Measurements from ENCODE around the gene TRPM2.
A peak's percentile ranks its signal among the peaks of the same experiment; 100 is the strongest.

Gene TRPM2

GRCh38 chr21:44445145-44445812 lies 91.9 kb downstream of the TRPM2 start:
- DNase-seq (ENCODE audit: low read depth in 2 of 2), result no peak

DNA sequence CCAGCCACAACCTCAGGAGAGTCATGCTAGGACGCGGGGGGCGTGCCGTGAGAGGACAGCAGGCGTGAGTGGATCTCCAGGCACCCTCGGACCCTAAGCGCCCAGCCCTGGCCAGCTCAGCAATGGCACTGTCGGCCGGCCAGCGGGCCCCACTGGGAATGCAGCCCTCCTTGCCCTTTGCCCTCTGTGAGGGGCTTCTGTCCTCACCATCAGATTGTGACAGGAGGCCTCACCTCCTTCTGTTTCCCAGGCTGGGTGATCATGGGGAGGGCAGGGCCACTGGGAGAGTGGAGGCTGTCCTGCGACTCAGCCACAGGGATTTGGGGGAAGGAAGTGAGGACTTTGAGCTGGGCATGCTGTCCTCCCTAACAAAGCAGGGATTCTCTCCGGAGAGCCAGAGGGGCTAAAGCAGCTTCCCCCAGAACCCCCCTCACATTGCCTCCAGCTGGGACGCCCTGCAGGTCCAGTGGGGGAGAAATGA lies 95.3 kb downstream of the TRPM2 start:
- DNase-seq (ENCODE audit: low read depth in 2 of 2), result no peak

DNA sequence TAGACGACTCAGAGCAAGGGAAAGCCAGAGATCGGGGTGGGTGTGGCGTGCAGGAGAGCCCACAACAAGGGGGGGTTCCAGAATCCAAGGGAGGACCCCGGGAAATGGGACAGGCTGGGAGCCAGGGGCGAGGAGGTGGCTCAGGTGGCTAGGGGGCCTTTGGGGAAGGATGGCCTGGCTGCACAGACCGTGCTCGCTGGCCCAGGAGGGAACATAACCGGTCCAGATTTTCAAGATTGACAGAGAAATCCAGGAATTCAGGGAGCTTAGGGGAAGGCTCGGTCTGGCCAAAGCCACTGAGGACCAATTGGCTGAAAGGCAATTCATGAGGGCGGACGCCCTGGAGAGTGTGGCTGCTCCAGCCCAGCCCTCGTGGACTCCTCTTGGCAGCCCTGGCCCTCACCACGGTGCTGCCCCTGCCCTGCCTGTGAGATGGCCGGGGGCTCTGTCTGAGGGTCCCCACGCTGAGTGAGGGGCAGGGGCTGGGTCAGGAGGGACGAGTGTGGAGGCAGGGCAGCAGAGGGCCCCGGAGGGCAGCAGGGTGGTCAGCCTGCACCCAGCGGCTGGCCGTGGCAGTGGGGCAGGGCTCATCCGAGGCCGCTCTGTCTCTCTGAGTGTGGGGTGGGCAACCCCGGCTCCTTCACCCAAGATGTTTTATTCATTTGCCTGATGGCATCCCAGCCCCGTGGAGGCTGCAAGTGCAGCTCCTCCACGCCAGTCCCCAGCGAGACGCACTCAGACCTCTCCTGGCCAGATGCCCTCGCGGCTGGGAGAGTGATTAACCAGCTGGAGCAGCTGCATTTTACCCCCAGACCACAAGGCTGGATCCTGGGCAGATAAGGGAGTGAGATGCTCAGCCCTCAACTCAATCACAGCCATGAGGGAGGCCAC lies 96.3 kb downstream of the TRPM2 start:
- no peak for DNase-seq (ENCODE audit: low read depth in 2 of 2)

DNA sequence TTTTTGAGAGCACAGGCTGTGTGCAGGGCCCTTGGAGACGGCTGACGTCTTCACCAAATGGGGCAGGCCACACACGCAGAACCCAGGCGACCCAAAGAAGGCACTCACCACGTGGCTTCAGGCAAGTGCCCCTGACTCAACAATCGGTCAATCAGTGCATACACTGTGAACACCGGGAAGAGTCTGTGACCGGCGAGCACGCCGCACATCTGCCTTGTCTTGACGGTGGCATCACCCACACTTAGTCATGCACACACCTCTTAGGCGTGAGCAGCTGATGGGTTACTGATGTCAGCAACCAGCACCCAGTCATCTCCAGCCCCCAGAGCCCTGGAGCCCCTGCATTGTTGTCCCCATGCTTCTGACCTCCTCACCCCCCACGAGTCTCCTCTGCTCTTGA lies 97.0 kb downstream of the TRPM2 start:
- no peak for DNase-seq (ENCODE audit: low read depth in 2 of 2)

DNA sequence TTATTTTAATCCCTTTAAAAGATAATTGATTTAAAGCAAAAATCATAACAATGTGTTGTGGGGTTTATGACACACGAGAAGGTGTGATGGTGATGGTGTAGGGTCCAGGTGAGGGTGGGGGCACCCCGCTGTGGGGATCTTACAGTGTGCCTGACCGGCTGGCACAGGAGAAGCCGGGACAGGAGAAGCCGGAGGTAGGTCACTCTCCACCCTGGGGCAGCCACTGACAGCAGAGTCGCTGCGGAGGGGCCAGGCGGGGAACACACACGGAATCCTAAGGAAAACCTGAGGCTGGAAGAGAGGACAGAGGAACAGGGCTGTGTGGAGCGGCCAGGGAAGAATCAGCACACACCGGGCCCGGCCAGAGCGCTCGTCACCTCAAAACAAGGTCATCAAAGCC lies 97.6 kb downstream of the TRPM2 start:
- DNase-seq (ENCODE audit: low read depth in 2 of 2), result no peak

DNA sequence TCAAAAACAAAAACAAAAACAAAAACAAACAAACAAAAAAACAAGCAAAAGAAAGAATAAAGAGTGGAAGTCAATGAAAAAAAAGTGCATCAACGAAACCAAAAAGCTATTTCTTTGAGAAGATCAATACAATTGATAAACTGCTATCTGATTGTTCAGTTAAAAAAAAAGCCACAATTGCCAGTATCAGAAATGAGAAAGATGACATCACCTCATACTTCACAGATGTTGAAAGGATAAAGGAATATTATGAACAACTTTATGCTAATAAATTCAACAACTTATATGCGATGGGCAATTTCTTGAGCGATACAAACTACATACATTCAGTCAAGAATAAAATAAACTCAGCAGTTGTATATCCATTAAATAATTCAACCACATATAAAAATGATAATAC lies 99.7 kb downstream of the TRPM2 start:
- no peak for DNase-seq (ENCODE audit: low read depth in 2 of 2)

DNA sequence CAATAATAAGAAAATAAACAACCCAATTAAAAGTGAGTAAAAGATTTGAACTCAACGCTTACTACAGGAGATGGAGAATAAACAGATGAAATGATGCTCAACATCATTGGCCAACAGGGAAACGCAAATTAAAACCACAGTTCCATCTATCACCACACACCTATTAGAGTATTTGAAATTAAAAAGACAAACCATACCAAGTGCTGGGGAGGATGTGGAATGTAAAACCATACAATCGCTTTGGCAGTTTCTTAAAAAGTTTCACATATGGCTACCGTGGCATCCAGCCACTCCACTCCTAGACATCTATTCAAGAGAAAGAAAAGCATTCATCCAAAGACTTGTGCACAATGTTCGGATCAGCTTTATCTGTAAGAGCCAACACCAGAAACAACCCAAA lies 100.6 kb downstream of the TRPM2 start:
- no peak for DNase-seq (ENCODE audit: low read depth in 2 of 2)

DNA sequence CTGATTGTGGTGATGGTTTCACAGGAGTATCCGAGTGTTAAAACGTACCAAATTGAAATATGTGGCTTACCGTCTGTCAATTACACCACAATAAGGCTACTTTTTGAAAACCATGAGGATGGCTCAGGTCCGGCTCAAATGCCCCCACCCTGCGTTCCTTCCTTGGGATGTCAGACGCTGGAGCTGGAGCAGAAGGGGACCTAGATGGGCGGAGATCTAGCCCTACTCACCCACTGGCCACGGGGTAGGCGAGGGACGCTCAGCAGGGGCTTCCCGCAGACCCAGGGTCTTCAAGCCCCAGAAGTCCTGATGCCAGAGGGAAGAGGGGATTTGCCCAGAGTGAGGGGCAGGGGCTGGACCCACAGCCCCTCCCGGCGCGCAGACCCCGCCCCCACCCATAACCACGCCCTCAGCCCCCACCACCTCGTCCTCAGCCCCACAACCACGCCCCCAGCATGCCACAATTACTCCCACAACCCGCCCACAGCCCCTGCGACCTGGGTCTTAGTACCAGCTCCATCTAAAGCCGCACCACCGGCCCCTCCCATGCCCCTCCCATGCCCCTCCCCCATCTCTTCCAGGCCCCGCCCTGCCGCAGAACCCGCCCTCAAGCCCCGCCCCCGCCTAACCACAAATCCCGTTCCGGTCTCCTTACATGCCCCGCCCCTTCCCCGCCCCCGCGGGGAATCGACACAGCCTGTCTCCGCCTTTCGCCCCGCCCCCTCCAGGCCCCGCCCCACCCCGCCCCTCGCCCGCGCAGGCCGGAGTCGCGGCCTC lies 101.5 kb downstream of the TRPM2 start, which contains the start of gene LRRC3:
TSS of gene LRRC3 (plus strand) at position 764 of the 777 bp plus-strand sequence. CDS start 1,135 bp downstream, outside the sequence.
- peak; percentile 50 to 74 for DNase-seq (ENCODE audit: low read depth in 2 of 2)

GRCh38 chr21:44455524-44456213 lies 102.2 kb downstream of the TRPM2 start:
- no peak for DNase-seq (ENCODE audit: low read depth in 2 of 2)

DNA sequence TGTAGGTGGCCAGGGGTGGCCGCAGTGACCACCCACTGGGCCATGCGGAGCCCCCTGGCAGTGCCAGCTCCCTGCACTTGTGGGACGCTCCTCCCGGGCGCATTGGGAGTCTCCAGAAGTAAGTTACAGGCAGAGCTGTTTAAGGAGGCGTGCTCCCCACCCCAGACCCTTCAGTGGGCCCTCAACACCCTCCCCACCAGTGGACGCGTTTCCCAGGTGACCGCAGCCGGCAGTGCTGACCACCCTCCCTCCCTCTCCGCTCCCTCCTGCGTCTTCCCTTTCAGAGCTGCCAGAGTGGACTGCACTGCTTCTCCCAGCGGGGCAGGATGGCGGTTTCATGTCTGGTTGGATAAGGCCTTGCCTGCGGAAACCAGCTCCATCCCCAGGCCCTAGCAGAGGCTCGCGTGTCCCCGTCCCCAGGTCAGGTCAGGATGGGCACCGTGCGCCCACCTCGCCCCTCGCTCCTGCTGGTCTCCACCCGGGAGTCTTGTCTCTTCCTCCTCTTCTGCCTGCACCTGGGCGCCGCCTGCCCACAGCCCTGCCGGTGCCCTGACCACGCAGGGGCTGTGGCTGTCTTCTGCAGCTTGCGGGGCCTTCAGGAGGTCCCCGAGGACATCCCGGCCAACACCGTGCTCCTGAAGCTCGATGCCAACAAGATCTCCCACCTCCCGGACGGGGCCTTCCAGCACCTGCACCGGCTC lies 102.9 kb downstream of the TRPM2 start:
- DNase-seq (ENCODE audit: low read depth in 2 of 2), result no peak

DNA sequence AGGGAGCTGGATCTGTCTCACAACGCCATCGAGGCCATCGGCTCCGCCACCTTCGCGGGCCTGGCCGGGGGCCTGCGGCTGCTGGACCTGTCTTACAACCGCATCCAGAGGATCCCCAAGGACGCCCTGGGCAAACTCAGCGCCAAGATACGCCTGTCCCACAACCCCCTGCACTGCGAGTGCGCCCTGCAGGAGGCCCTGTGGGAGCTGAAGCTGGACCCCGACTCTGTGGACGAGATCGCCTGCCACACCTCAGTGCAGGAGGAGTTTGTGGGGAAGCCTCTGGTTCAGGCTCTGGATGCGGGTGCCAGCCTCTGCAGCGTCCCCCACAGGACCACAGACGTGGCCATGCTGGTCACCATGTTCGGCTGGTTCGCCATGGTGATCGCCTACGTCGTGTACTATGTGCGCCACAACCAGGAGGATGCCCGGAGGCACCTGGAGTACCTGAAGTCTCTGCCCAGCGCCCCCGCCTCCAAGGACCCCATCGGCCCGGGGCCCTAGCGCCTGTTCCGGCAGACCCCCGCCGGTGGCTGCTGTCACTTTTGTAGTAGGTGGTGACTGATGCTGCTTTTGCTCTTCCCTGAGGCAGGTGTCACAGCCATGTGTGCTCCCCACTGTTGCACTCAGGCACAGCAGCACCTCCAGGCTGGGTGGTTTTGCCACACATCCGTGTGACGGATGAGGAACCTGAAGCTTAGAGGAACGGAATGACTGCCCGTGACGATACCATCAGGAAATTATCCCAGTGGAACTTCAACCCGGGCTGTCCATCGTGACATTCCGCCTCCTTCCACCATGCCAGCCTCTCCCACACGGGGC lies 103.7 kb downstream of the TRPM2 start:
- no peak for DNase-seq (ENCODE audit: low read depth in 2 of 2)

GRCh38 chr21:44458971-44459711 lies 105.7 kb downstream of the TRPM2 start:
- no peak for DNase-seq (ENCODE audit: low read depth in 2 of 2)

DNA sequence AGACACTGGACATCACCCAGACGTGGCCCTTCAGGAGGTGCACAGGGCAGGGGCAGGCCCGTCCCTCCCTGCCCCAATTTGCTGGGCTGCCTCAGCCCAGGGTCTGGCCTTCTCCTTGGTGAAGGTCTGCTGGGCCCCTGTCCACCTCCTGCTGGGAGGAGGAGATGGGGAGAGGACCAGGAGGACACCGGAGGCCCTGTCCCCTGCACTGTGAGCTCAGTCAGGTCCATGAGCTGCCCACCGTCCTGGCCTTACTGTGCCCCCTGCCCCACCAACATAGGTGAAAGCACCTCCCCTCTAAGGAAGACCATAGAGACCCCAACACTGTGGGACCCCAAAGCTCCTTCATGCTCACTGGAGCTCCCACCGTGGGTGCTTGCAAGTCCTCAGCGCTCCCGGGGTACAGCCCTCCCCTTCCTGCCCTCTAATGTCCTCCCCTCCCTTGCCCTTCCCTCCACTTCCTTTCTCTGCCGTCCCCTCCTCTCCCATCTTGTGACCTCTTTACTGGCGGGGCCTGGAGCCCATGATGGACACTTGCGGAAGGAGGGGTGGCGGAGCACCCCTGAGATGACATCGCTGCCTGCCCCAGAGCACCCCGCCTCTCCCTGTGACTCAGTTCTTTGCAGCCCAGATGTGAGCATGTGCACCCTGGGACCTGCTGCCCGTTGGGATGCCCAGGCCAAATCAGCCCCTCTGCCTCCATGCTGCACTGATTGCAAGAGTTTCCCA lies 106.5 kb downstream of the TRPM2 start:
- DNase-seq (ENCODE audit: low read depth in 2 of 2), result no peak

DNA sequence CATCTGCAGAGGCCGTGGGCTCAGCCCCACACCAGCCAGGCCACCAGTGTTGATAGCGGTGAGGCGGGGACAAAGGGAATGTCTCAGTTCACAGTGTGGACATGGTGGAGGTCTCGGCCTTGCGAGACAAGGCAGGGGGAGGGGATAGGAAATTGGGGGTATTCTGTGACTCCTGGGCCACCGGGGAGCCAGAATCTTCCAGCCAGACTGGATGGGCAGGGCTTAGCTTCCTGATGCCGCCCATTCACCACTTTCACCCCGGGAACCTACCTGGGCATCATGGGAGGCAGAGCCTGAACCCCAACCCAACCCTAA lies 107.0 kb downstream of the TRPM2 start:
- no peak for DNase-seq (ENCODE audit: low read depth in 2 of 2)

DNA sequence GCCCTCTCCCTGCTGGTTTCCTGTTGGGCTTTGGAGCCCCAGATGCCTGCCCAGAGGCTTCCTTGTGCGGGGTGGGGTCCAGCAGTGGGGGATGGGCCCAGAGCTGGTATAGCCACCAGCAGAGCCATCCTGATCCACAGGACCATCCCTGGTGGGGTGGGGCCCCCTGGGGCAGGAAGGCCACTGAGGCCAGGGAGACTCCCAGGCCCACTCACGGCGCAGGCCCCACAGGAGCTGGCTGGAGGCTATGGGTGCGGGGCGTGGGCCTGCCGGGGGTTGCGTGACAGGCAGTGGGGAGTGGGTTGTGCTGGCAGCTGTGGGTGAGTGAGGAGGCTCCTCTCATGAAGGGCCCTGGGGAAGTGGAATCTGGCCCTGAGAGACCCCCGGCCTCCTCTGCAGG lies 107.6 kb downstream of the TRPM2 start:
- DNase-seq (ENCODE audit: low read depth in 2 of 2), result no peak

GRCh38 chr21:44461464-44462001 lies 108.1 kb downstream of the TRPM2 start:
- DNase-seq (ENCODE audit: low read depth in 2 of 2), result no peak

- DNase-seq (ENCODE audit: low read depth in 2 of 2), result no peak
These were observed 108.8 kb downstream of the TRPM2 start for GRCh38 chr21:44462086-44462833.

DNA sequence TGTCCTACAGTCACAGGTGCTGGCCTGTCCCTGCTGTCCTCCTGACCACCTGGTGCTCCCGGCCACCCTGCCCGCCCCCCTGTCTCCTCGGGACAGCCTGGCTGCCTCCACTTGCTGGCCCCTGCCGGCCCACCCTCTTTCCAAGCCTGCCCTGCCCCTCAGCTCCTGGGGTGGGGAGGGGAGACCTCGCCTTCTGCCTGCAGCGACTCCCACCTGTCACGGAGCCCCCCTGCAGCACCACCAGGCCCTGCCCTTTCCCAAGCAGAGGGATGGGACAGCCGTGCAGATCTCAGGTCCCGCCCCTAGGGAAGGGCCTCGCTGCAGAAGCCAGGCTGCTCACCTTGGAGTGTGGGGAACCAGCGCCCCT lies 109.4 kb downstream of the TRPM2 start:
- DNase-seq (ENCODE audit: low read depth in 2 of 2), result no peak

Measured in stimulated activated CD8-positive, alpha-beta memory T cell treated with anti-CD3 and anti-CD28 coated beads, Interleukin-15, amount 100 ng/mL, for 4 hours (primary cell).